AG10803 (cell line): ENCODE data around the gene RRP1B.
A peak's percentile ranks its signal among the peaks of the same experiment; 100 is the strongest.

Experiments used
- DNase-seq: peaks from one replicate; pipeline ENCODE4 v3.0.0; 2010; ENCODE audit warnings: low read depth
- H3K4me3 ChIP-seq: 2 replicates; pipeline ENCODE4 v1.5.1; 2011; ENCODE audit warnings: mild to moderate bottlenecking, low read length, control low read depth
- CTCF ChIP-seq: conservative IDR thresholded peaks from 2 replicates; pipeline ENCODE4 v1.5.1; 2011; ENCODE audit warnings: mild to moderate bottlenecking, low read length, control low read depth, inconsistent platforms

The RRP1B gene

GRCh38 chr21:43619856-43620255 lies 39.5 kb upstream of the RRP1B start:
- peak; percentile 29; the same call in 1 of the 2 replicates for TF ChIP-seq CTCF
- DNase-seq: no peak
- no peak overlapping the region for H3K4me3 ChIP-seq

GRCh38 chr21:43622796-43623195 lies 36.6 kb upstream of the RRP1B start:
- no peak overlapping the region for H3K4me3 ChIP-seq
- TF ChIP-seq CTCF: no peak
- no peak for DNase-seq

GRCh38 chr21:43623588-43623987 lies 35.8 kb upstream of the RRP1B start:
- no peak for DNase-seq
- no peak for TF ChIP-seq CTCF
- no peak overlapping the region for H3K4me3 ChIP-seq

- DNase-seq: no peak
- H3K4me3 ChIP-seq: no peak overlapping the region
- TF ChIP-seq CTCF: no peak
Measured at GRCh38 chr21:43624339-43624738, 35.0 kb upstream of the RRP1B start.

- H3K4me3 ChIP-seq: no peak overlapping the region
- TF ChIP-seq CTCF: no peak
- DNase-seq: no peak
Measured at GRCh38 chr21:43626390-43626789, 33.0 kb upstream of the RRP1B start.

GRCh38 chr21:43627527-43627926 lies 31.8 kb upstream of the RRP1B start:
- TF ChIP-seq CTCF: no peak
- DNase-seq: peak; percentile 56

GRCh38 chr21:43631411-43632107 lies 27.8 kb upstream of the RRP1B start:
- no peak overlapping the region for H3K4me3 ChIP-seq
- TF ChIP-seq CTCF: no peak
- no peak for DNase-seq

More at GRCh38 chr21:43627527-43627926, 31.8 kb upstream of the RRP1B start:
- no peak overlapping the region for H3K4me3 ChIP-seq
